ENCODE measurements around the gene KIF26B. TPM values are rescaled to one million over a fixed set of nuclear protein-coding genes. Genes with fewer than 3 reads are reported as not detected.
"Not testable (repeated sequence)": the region's sequence is repeated elsewhere in the genome, so short reads cannot be mapped to it uniquely, and the experiment has no call there.

KIF26B gene
- polyA plus RNA-seq, 1 donor from 2014 or later = 6.3 TPM

- TF ChIP-seq CTCF (IDR thresholded peaks at IDR 0.05; ENCODE audit: poor library complexity, severe bottlenecking) (no peak), POLR2AphosphoS5 (IDR thresholded peaks at IDR 0.05) (no peak), TAF1 (IDR thresholded peaks at IDR 0.05; ENCODE audit: low read depth) (no peak), SMC3 (conservative IDR thresholded peaks at IDR 0.05; ENCODE audit: poor library complexity) (no peak), EP300 (conservative IDR thresholded peaks at IDR 0.05; ENCODE audit: poor library complexity, severe bottlenecking) (no peak), REST (IDR thresholded peaks at IDR 0.05; ENCODE audit: borderline replicate concordance) (no peak), RAD21 (conservative IDR thresholded peaks at IDR 0.05) (no peak), EZH2 (IDR thresholded peaks at IDR 0.05; ENCODE audit: borderline replicate concordance, insufficient read depth, low read length, poor library complexity, severe bottlenecking) (no peak), MXI1 (conservative IDR thresholded peaks at IDR 0.05; ENCODE audit: poor library complexity, severe bottlenecking) (no peak)
- H3K9me2 ChIP-seq (ENCODE audit: insufficient read depth, low read length) = no peaks in the 10 kb centered on the region
- no peaks in the 10 kb centered on the region for H3K27me3 ChIP-seq (ENCODE audit: insufficient read depth, low read depth, low read length)
- H3K9ac ChIP-seq (ENCODE audit: low read length) = no peak overlapping the region
- H2AFZ ChIP-seq (ENCODE audit: low read depth, low read length) = no peak overlapping the region
- H3K4me2 ChIP-seq (ENCODE audit: low read length) = no peak overlapping the region
- no peaks in the 10 kb centered on the region for H3K79me2 ChIP-seq (replicated peaks; ENCODE audit: insufficient read depth, low read length)
- H3K9me3 ChIP-seq (ENCODE audit: low read length) = no peaks in the 10 kb centered on the region
- no peak overlapping the region for H3K27ac ChIP-seq (ENCODE audit: low read length)
- no peaks in the 10 kb centered on the region for H3F3A ChIP-seq (ENCODE audit: insufficient read depth, low read length, poor library complexity, severe bottlenecking)
- no peak overlapping the region for H3K4me3 ChIP-seq (ENCODE audit: low read length)
- H4K20me1 ChIP-seq (ENCODE audit: insufficient read depth) = no peaks in the 10 kb centered on the region
- no peaks in the 10 kb centered on the region for H3K36me3 ChIP-seq (ENCODE audit: insufficient read depth, low read length)
Measured at GRCh38 chr1:245721488-245721887, 566.7 kb downstream of the KIF26B start.

- H3K36me3 ChIP-seq (ENCODE audit: insufficient read depth, low read length); H3K9ac ChIP-seq (ENCODE audit: low read length); H3K9me2 ChIP-seq (ENCODE audit: insufficient read depth, low read length); H3F3A ChIP-seq (ENCODE audit: insufficient read depth, low read length, poor library complexity, severe bottlenecking); H3K27ac ChIP-seq (ENCODE audit: low read length); H3K4me2 ChIP-seq (ENCODE audit: low read length); H2AFZ ChIP-seq (ENCODE audit: low read depth, low read length); H3K27me3 ChIP-seq (ENCODE audit: insufficient read depth, low read depth, low read length); H3K79me2 ChIP-seq (replicated peaks; ENCODE audit: insufficient read depth, low read length); H4K20me1 ChIP-seq (ENCODE audit: insufficient read depth); H3K4me3 ChIP-seq (ENCODE audit: low read length): not testable (repeated sequence)
- peaks cover 12% of the 10 kb centered on the region for H3K9me3 ChIP-seq (ENCODE audit: low read length)
Measured at GRCh38 chr1:245728035-245728434, 573.2 kb downstream of the KIF26B start.

- H3F3A ChIP-seq (ENCODE audit: insufficient read depth, low read length, poor library complexity, severe bottlenecking) = no peaks in the 10 kb centered on the region
Measured at GRCh38 chr1:245730801-245731200, 576.0 kb downstream of the KIF26B start.

GRCh38 chr1:245740336-245740735, 585.6 kb downstream of the KIF26B start:
- not testable (repeated sequence) for H3K79me2 ChIP-seq (replicated peaks; ENCODE audit: insufficient read depth, low read length); H3K4me2 ChIP-seq (ENCODE audit: low read length); H3K27me3 ChIP-seq (ENCODE audit: insufficient read depth, low read depth, low read length); H3K9ac ChIP-seq (ENCODE audit: low read length); H4K20me1 ChIP-seq (ENCODE audit: insufficient read depth); H3K9me2 ChIP-seq (ENCODE audit: insufficient read depth, low read length); H3K9me3 ChIP-seq (ENCODE audit: low read length); H3K36me3 ChIP-seq (ENCODE audit: insufficient read depth, low read length); H3K27ac ChIP-seq (ENCODE audit: low read length); H2AFZ ChIP-seq (ENCODE audit: low read depth, low read length); H3K4me3 ChIP-seq (ENCODE audit: low read length); H3F3A ChIP-seq (ENCODE audit: insufficient read depth, low read length, poor library complexity, severe bottlenecking)

More at GRCh38 chr1:245730801-245731200, 576.0 kb downstream of the KIF26B start:
- Histone ChIP-seq H3K79me2 (replicated peaks; ENCODE audit: insufficient read depth, low read length) (no peaks in the 10 kb centered on the region), H4K20me1 (ENCODE audit: insufficient read depth) (no peaks in the 10 kb centered on the region), H3K9me2 (ENCODE audit: insufficient read depth, low read length) (no peaks in the 10 kb centered on the region), H3K27ac (ENCODE audit: low read length) (no peak overlapping the region), H3K36me3 (ENCODE audit: insufficient read depth, low read length) (no peaks in the 10 kb centered on the region), H3K4me2 (ENCODE audit: low read length) (no peak overlapping the region), H3K9me3 (ENCODE audit: low read length) (peaks cover 12% of the 10 kb centered on the region), H3K27me3 (ENCODE audit: insufficient read depth, low read depth, low read length) (no peaks in the 10 kb centered on the region), H2AFZ (ENCODE audit: low read depth, low read length) (no peak overlapping the region), H3K9ac (ENCODE audit: low read length) (no peak overlapping the region), H3K4me3 (ENCODE audit: low read length) (no peak overlapping the region)
- no peak for TF ChIP-seq CTCF (IDR thresholded peaks at IDR 0.05; ENCODE audit: poor library complexity, severe bottlenecking)
- no peak for TF ChIP-seq EZH2 (IDR thresholded peaks at IDR 0.05; ENCODE audit: borderline replicate concordance, insufficient read depth, low read length, poor library complexity, severe bottlenecking)

Measured in neural cell (in vitro differentiated cells).